Nephron progenitor cell (in vitro differentiated cells): ENCODE measurements around the gene FCN2.

Experiments used
- DNase-seq: peaks from one replicate; pipeline ENCODE4 v3.0.0; 2021
- H3K27ac Mint-ChIP-seq: 2 replicates; pipeline ENCODE4 v1.8.0; 2021; ENCODE audit warnings: mild to moderate bottlenecking, moderate library complexity, mixed read lengths
- H3K27me3 Mint-ChIP-seq: 2 replicates; pipeline ENCODE4 v1.8.0; 2021; ENCODE audit warnings: mild to moderate bottlenecking, low read depth, mixed read lengths; ENCODE audit not compliant: poor library complexity
- H3K36me3 Mint-ChIP-seq: 2 replicates; pipeline ENCODE4 v1.8.0; 2021; ENCODE audit warnings: low read depth, mixed read lengths
- H3K4me1 Mint-ChIP-seq: 2 replicates; pipeline ENCODE4 v1.8.0; 2021; ENCODE audit warnings: mixed read lengths
- H3K4me3 Mint-ChIP-seq: 2 replicates; pipeline ENCODE4 v1.8.0; 2021; ENCODE audit warnings: mild to moderate bottlenecking, moderate library complexity, mixed read lengths
- H3K9me3 Mint-ChIP-seq: 2 replicates; pipeline ENCODE4 v1.8.0; 2021; ENCODE audit warnings: mild to moderate bottlenecking, moderate library complexity, mixed read lengths
- TF ChIP-seq, protein P1 (sequence below): fragments of 200-600 bp; sonication (generic); IDR thresholded peaks from 2 replicates; pipeline ENCODE4 v1.5.0; 2021; ENCODE audit warnings: antibody characterized with exemption

The FCN2 gene

DNA sequence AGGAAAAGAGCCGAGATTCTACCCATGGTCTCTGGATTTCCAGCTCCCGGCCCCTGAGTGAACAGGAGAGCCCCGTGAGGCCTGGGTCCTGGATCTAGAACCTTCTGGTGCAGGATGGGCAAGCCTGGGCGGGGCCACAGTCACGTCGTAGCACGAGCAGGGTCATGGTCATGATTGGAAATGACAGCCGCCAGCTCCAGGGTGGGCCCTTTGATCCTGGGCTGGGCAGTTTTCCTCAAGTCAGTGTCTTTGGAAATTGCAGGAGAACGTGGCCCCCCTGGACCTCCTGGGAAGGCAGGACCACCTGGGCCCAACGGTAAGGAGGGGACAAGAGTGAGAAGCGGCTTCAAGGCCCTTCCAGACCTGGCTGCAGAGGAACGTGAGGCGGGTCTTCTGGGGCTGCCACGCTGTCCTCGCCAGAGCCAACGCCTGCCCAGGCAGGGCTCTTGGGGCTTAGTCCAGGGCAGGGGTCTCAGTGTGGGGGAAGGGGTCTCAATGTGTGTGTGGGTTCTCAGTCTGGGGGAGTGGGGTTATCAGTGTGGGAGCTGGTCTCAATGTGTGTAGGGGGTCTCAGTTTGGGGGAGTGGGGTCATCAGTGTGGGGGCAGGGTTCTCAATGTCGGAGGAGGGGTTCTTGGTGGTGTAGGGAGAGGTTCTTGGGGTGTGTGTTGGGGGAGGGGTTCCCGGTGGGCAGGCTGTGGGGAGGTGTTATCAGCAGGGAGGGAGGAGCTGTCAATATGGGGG, 2.6 kb downstream of the FCN2 start:
- TF ChIP-seq, protein P1, sequence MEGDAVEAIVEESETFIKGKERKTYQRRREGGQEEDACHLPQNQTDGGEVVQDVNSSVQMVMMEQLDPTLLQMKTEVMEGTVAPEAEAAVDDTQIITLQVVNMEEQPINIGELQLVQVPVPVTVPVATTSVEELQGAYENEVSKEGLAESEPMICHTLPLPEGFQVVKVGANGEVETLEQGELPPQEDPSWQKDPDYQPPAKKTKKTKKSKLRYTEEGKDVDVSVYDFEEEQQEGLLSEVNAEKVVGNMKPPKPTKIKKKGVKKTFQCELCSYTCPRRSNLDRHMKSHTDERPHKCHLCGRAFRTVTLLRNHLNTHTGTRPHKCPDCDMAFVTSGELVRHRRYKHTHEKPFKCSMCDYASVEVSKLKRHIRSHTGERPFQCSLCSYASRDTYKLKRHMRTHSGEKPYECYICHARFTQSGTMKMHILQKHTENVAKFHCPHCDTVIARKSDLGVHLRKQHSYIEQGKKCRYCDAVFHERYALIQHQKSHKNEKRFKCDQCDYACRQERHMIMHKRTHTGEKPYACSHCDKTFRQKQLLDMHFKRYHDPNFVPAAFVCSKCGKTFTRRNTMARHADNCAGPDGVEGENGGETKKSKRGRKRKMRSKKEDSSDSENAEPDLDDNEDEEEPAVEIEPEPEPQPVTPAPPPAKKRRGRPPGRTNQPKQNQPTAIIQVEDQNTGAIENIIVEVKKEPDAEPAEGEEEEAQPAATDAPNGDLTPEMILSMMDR = no peak
- Mint-ChIP-seq H3K36me3 (no peaks in the 10 kb centered on the region), H3K27me3 (peaks cover 8% of the 10 kb centered on the region), H3K27ac (no peak overlapping the region), H3K9me3 (no peaks in the 10 kb centered on the region), H3K4me3 (no peak overlapping the region), H3K4me1 (peaks cover 8% of the 10 kb centered on the region)
- DNase-seq = no peak

- Mint-ChIP-seq H3K9me3 (no peaks in the 10 kb centered on the region), H3K4me3 (no peak overlapping the region), H3K27me3 (peaks cover 8% of the 10 kb centered on the region), H3K36me3 (no peaks in the 10 kb centered on the region), H3K27ac (no peak overlapping the region), H3K4me1 (peaks cover 8% of the 10 kb centered on the region)
- TF ChIP-seq, protein P1 = no peak
- DNase-seq = no peak
Measured at GRCh38 chr9:134884492-134884891, 3.9 kb downstream of the FCN2 start.

DNA sequence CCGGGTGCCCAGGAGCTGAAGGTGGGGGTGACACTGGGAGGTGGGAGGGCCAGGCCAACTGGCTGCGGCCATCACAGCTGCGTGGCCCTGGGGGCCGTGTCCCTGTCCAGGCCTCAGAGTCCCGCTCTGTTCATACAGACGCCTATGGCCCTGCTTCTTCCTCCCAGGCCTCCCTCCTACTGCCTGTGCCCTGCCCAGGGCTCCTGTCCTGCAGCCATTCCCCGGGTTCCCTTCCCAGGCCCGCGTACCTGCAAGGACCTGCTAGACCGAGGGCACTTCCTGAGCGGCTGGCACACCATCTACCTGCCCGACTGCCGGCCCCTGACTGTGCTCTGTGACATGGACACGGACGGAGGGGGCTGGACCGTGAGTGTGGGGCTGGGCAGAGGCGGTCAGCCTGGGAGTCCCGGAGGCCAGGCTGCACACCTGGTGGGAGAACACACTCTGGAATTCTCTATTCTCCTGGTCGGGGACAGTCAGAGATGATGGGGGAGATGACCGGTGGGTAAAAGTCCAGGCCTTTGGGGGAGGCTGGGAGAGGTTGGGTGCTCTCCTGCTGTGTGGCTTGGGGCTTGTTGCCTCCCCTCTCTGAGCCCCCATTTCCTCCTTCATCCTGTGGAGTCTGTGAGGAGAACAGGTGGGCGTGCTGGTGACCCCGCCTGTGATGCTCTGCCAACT, 4.5 kb downstream of the FCN2 start:
- no peaks in the 10 kb centered on the region for H3K36me3 Mint-ChIP-seq
- TF ChIP-seq, protein P1 = no peak
- H3K4me3 Mint-ChIP-seq = no peak overlapping the region
- H3K27me3 Mint-ChIP-seq = peaks cover 8% of the 10 kb centered on the region
- DNase-seq = no peak
- H3K9me3 Mint-ChIP-seq = no peaks in the 10 kb centered on the region
- no peak overlapping the region for H3K27ac Mint-ChIP-seq
- peaks cover 7% of the 10 kb centered on the region for H3K4me1 Mint-ChIP-seq

DNA sequence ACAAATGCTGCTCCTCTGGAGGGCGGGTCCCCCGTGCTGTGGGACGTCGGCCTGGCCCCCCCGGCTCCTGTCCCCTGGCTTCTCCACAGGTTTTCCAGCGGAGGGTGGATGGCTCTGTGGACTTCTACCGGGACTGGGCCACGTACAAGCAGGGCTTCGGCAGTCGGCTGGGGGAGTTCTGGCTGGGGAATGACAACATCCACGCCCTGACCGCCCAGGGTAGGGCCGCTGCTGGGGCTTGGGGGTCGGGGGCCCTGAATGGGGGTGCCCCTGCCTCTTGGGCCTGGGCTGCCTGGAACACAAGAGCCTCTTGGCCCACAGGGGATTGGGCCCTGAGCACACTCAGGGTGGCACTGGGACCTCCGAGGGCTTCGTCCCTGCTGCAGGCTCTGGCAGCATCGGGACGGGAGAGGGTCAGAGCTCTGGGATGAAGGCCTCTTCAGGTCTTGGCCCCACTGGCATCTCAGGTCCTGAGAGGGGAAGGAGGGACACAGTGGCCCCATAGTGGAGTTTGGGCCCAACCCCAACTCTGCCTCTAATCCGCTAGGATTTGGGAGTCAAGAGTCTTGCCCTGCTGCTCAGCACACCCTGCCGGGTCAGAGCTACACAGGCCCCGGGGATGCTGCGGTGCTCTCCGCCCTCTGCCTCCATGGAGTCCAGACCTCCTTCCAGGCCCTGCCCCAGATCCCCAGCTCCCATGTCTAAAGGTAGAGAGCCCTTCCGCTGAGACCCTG, 5.2 kb downstream of the FCN2 start:
- Mint-ChIP-seq H3K27me3 (peaks cover 8% of the 10 kb centered on the region), H3K4me1 (peaks cover 6% of the 10 kb centered on the region), H3K4me3 (no peak overlapping the region), H3K36me3 (no peaks in the 10 kb centered on the region), H3K27ac (no peak overlapping the region), H3K9me3 (no peaks in the 10 kb centered on the region)
- TF ChIP-seq, protein P1 = no peak
- no peak for DNase-seq

- Mint-ChIP-seq H3K27me3 (peaks cover 8% of the 10 kb centered on the region), H3K27ac (no peak overlapping the region), H3K4me1 (peaks cover 12% of the 10 kb centered on the region), H3K4me3 (no peak overlapping the region), H3K36me3 (no peaks in the 10 kb centered on the region), H3K9me3 (no peaks in the 10 kb centered on the region)
- DNase-seq = no peak
- TF ChIP-seq, protein P1 = no peak
Measured at GRCh38 chr9:134886413-134886913, 5.9 kb downstream of the FCN2 start.
